Epidermal melanocyte (primary cell): Measurements from ENCODE around the gene B4GALNT4.
"Not testable (repeated sequence)": the region's sequence is repeated elsewhere in the genome, so short reads cannot be mapped to it uniquely, and the experiment has no call there.

Experiments
- DNase-seq: peaks from one replicate; pipeline ENCODE4 v3.0.0; 2011; ENCODE audit warnings: low spot score; ENCODE audit not compliant: insufficient read length

B4GALNT4 gene

DNA sequence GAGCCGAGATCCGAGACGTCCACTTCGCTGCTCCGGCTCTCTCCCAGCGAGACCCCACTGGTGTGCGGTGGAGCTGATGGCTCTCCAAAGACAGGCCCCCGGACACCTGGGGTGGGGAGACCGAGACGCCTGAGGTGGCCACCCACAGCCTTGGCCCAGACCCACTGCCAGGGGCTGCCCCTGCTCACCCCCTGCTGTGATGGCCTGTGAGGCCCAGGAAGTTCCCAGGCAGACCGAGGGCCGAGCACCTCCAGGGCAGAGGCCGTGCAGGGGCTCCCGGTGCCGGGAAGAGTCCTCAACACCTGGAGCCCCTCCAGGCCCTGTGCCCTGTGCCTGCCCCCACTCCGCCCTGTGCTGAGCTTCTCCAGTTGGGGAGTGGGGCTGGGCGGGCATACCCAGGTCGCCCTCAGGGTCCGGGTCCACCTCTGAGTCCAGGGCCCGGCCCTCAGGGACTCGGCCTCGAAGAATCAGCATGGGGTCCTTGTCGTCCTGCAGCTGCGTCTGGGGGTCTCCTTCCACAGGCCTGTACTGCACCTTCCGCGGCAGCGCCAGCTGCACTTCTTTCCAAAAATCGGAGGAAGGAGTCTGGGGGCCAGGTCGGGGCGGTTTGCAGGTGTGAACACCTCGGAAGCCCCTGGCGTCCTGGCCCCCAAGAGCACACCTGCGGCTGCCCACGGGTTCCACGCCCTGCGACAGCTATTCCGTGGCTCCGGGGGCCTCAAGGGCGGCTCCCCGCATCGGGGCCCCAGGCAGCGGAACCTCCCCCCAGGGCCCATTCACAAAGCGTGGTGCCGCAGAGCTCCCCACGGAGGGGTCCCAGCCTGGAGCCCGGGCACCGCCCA lies 36.9 kb downstream of the B4GALNT4 start:
- DNase-seq, result no peak

DNA sequence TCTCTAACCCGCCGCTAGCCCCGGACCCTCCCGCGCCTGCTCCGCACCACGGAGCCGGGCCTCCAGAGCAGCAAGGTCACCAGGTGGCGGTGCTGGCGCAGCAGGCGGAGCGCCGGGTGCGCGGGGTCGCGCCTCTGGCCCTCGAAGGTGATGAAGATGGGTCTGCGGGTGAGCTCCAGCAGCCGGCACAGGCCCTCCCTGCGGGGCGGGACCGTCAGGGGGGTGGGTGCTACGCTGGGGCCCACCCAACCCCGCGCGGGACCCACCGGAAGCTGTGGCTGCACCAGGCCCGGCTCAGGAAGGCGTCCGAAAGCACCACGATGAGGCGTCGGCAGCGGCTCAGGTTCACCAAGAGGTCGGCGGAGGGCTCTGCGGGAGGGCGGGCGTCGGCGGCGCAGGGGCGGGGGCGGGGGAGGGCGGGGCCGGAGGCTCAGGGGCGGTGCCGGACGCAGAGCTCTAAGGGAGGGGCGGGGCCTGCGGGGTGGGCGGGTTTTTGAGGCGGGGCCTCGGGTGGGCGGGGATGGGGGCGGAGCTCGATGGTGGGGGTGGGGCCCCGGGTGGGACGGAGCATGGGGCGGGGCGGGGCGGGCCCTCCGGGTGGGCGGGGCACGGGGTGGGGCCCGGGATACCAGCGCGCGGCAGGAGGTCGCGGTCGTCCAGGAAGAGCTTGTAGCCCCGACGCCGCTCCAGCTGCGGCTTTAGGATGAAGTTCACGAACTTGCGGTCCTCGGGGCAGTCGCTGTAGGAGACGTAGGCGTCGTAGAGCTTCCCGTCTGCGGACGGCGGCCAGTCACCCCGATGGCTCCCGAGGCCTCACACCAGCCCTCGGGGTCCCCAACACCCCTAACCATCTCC lies 37.7 kb downstream of the B4GALNT4 start:
- peak; percentile 42 for DNase-seq

DNA sequence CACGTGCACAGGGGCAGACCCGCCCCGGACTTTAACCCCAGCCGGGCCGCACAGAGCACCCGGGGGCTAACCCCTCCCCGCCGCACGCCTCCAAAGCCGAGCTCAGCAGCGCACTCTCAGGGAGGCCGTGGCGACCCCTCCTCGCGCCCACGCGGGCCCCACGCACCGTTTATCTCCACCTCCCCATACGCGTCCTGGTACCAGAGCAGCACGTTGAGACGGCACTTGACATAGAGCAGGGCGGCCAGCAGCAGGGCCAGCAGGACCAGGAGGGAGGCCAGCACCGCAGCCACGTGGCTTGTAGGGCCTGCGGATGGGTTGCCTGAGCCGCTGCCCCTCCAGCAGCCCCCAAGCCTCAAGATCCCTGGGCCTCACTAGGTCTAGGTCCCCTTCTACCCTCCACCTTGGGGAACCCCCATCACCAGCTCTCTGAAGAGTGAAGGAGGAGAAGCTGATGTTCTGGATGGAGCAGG lies 38.4 kb downstream of the B4GALNT4 start:
- no peak for DNase-seq

DNA sequence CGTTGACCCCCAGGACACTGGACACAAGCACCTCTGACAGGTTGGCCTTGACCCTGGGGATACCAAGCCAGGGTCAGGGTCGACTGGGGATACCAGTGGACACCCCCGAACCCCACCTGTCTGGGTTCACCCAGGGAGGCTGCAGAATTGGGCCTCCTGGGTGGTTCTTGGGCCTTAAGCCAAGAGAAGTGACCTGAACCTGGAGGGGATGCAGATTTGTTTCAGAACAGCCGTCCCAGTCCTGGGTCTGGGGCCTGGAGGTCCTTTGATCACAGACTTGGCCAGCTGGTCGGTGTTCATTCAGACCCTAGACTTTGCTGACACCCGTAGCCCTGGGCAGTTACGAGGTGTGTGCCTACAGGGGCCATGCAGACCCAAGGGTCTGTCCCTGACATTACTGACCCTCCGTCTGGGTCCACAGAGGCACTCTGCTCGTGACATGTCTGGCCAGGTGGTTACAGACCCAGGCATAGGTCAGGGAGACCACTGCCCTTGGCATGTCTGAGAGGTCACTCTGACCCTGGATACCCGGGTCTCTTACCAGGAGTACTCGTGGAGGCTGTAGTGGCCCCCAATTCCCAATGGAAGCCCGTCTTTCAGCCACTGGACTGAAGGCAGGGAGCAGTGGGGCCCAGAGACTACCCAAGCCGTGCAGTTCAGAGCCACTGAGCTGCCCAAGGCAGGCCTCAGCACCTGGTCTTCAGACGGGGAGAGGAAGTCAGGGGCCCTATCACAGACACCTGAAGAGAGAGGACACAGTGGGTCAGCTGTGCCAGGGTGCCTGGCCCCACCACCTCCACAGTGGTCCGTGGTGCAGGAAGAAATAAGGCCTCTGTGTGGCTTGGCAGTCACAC lies 39.1 kb downstream of the B4GALNT4 start:
- DNase-seq, result no peak

DNA sequence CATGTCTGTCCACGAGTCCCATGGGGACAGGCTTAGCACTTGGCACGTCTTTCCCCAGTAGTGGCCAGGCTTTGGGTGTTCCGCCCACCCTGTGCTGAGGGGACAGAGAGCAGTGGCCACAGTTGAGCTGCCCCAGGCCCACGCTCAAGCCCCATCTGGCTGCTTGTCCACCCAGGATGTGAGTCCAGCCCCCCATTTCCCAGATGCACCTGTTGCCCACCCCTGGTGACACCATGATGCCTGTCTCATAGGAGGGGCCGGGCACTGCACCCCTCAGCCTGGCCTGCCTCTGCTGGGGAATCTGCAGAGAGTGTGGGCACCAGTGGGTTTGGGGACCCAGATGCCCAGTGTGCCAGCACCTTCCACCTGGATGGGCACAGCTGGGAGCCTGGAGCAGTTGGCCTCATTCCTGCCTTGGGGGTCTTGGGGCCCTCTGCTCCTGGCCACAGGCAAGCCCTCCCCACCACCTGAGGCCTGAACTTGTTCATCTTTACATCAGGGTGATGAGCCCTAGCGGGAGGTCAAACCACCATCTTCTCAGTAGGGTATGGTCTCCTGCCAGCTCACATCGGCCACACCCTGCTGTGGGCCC lies 39.8 kb downstream of the B4GALNT4 start:
- no peak for DNase-seq

DNA sequence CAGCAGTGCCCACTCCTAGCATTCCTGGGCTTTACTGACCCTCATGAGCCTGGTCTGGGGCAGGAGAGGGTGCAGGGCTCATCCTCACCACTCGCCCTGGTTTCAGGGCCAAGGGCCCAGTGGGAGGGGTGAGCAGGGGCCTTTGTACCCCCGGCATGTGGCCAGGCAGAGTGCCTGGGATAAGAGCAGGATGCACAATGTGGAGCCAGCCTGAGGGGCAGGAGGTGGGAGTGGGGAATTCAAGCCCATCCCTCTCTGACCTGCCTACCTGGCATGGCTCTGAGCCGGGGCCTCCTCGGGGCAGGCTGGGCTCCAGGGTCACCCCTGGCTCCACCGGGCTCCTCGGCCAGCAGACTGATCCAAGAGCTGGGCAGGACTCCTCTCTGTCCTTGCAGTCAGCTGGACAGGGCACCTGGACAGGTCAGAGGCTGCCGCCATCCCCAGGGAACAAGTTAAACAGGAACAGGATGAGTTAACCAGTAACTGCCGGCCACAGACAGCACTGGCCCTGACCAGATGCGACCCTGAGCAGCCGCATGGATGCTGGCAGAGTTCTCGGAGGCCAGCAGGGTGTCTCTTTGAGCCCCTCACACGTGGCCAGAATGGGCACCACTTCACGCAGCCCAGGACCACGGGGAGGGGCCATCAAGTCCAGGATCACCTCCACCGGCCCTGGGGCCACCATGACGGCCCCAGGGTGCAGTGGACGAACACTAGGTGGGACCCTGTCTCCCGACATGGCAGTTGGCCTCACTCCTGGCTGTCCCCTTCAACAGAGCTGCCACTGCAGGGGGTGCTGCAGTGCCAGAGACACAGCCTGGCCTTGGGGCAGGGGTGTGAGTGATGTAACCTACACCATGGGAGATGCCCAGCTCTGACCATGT lies 40.5 kb downstream of the B4GALNT4 start:
- DNase-seq, result no peak

DNA sequence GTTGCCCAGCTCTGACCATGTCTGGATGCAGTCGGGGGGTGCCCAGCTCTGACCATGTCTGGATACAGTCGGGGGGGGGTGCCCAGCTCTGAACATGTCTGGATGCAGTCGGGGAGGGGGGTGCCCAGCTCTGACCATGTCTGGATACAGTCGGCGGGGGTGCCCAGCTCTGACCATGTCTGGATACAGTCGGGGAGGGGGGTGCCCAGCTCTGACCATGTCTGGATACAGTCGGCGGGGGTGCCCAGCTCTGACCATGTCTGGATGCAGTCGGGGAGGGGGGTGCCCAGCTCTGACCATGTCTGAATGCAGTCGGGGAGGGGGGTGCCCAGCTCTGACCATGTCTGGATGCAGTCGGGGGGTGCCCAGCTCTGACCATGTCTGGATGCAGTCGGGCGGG lies 41.4 kb downstream of the B4GALNT4 start:
- DNase-seq, result not testable (repeated sequence)

DNA sequence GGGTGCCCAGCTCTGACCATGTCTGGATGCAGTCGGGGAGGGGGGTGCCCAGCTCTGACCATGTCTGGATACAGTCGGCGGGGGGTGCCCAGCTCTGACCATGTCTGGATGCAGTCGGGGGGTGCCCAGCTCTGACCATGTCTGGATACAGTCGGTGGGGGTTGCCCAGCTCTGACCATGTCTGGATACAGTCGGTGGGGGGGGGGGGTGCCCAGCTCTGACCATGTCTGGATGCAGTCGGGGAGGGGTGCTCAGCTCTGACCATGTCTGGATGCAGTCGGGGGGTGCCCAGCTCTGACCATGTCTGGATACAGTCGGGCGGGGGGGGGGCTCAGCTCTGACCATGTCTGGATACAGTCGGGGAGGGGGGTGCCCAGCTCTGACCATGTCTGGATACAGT lies 42.2 kb downstream of the B4GALNT4 start:
- DNase-seq, result not testable (repeated sequence)

DNA sequence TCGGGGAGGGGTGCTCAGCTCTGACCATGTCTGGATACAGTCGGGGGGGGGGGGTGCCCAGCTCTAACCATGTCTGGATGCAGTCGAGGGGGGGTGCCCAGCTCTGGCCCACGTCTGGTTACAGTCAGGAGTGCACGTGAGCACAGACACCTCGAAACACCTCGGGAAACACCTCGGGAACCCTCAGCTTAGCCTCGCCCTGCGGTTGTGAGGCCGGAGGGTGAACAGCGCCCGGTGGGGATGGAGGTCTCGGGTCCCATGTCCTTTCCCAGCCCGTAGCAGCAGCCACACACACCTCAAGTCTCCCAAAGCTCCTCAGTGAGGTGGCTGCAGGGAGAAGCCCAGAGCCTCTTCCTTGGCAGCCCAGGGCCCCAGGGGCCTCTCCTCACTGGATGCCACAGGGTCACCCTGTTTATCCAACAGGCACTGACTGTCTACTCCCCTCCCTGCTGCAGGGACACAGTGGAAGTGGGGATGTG lies 43.4 kb downstream of the B4GALNT4 start:
- no peak for DNase-seq

DNA sequence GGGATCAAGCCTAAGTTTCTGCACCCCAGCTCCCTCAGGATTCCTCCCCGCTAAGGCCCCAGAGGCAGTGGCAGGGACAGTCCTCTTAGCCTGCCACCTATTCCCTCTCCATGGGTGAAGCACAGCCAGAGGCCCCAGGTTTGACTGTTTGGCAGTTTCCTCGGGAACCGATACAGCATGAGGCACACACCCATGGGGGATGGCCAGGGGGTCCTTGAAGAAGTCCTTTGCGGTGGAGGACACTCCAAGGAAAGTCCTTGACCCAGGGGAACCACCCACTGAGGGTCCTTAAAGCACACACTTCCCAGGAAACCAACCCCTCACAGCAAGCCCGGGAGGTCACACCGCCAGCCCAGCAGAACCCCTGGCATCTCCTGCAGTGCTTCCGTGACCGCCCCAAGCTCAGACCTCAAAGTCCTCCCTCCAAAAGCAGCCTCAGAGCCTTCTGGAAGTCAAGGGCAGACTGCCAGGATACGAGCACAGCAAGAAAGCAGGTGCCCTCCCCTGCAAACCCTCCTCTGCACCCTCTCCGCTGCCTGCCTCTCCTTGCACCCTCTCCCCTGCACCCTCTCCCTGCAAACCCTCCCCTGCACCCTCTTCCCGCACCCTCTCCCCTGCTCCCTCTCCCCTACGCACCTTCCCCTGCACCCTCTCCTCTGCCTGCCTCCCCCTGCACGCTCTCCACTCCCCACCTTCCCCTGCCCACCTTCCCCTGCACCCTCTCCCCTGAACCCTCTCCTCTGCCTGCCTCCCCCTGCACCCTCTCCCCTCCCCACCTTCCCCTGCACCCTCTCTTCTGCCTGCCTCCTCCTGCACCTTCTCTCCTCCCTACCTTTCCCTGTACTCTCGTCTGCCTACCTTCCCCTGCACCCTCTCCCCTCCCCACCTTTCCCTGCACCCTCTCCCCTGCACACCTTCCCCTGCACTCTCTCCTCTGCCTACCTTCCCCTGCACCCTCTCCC lies 44.1 kb downstream of the B4GALNT4 start:
- DNase-seq, result no peak

DNA sequence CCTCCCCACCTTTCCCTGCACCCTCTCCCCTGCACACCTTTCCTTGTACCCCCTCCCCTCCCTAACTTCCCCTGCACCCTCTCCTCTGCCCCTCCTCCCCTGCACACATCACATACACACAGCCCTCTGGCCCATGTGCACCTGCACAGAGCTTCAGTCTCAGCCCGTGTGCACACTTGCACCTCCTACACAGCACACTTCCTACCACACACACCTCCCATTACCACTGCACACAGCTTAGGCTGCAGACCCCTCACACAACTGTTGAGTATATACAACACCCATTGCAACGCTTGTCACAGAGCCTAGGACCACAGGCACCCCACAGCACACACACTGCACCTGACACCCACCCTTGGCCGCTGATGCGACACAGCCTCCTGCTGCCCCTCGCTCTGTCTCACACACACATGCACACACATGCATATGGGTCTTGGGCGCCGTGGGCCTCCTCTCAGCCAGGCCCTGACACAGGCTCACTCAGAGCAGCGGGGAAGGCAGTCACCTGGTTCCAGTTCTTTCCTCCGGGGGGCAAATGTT lies 45.1 kb downstream of the B4GALNT4 start:
- no peak for DNase-seq

DNA sequence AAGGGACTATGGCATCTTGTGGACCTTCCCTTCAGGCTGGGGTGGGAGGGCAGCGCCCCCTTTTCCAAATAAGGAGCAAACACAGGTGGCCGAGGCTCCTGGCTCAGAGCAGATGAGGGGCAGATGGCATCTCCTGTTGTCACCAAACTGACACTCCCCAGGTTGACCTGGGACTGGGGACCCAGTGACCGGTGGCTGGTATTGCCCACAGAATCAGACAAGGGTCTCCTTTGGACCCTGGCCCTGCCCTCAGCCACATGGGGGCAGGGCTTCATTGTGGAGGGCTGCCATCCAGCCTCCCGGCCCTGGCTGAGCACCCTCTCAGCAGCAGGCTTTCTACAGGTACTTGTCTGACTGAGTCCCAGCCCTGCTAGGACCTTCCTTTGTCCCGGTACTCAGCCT lies 46.3 kb downstream of the B4GALNT4 start:
- no peak for DNase-seq

DNA sequence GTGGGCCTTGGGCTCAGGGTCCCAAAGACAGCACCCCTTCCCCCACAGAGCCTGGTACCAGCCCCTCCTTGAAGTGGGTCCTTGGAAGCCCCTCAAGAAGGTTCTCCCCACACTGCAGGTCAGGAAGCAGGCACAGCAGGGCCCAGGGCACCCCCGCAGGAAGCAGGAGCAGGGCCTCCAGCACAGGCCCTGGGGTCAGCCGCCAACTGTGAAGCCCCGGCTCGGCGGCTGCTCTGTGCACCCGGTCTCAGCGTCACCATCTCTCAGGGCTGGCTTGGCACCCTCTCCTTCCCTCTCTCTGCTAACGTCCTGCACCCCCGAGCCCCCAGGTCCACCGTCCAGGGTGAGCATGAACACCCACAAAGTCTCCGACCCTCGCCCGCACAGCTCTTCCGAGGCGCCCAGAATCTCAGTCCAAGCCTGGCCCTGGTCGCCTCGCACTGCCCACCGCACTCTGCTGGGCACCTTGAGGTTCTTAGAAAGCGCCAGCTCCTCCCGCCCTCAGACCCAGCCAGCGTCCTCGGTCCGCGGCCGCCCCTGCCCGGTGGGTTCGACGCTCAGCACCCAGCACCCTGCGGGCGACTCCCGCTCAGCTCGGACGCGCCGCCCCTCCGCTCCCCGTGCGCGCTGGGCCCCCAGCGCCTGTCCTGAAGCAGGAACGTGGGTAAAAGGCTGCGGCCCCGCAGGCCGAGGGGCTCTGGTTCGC lies 46.9 kb downstream of the B4GALNT4 start:
- no peak for DNase-seq

DNA sequence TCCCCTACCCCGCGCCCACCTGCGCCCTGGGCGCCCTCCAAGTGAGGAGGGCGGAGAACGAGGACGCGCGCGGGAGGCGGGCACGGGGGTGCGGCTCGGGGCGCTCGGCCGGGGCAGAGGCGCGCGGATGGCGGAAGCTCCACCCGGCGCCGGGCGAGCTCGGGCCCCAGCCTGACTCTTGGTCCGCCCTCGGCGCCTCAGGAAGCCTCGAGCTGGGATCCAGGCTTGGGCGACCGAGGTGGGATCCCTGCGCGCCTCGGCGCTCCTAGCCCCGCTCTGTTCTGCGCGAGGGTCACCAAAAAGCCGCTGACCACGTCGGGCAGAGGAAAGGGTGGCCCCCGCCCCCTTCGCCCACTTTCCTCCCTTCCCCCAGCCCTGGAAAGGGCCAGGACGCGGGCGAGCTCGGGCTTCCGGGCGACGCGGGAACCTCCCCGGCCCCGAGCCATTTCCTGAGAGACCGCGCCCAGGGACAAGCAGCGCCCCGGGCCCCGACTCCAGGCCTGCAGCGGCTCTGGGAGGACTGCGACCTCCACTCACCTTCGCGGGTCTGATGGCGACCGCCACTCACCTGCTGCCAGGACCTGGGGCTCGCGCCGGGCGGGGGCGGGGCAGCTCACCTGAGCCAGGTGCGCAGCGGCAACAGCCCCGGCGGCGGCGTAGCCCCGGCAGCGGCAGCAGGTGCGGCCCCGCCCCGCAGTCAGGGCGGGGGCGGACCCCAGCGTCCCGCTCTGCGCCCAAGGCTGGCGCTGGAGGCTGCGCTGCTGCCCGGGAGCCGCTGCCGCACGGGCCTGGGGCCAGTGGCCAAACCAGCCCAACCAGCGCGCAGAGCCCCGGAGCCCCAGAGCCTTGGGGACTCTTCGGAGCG lies 47.7 kb downstream of the B4GALNT4 start:
- DNase-seq, result peak; percentile 45

DNA sequence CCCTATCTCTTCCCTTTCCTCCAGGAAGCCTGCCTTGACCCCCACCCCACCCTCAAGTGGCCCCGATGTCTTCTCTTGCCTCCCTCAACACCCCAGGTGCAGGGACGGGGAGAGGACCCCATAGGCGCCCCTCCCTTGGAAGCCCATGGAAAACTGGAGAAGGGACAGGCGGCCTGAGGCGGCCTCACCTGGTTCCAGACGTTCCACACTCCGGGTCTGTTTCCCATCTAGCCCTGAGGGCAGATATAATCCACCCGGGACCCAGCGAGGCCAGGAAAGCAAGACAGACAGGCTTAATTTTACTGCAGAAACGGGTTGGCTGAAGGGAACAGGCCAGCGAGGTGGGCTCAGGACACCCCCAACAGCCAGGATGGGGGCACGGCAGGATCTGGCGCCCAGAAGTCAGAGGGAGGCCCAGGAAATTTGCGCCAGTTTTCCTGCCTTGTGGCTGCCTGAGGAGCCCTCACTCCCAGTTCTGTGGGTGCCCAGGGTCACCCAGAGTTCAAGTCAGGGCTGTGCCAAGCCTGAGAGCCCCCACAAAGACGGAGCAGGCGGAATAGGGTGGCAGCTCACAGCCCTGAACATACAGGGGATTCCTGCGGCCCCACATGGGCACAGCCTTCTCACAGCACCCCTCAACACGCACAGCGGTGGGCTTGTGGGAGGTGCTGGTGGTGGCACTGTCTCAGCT lies 48.5 kb downstream of the B4GALNT4 start:
- DNase-seq, result no peak
